ENCODE measurements around the gene NOXA1. TPM values are rescaled to one million over a fixed set of nuclear protein-coding genes. Genes with fewer than 3 reads are reported as not detected.
A peak's percentile ranks its signal among the peaks of the same experiment; 100 is the strongest.
"Not testable (repeated sequence)": the region's sequence is repeated elsewhere in the genome, so short reads cannot be mapped to it uniquely, and the experiment has no call there.

The NOXA1 gene
- total RNA-seq = 0.11 and 0.66 TPM in 2 replicates

DNA sequence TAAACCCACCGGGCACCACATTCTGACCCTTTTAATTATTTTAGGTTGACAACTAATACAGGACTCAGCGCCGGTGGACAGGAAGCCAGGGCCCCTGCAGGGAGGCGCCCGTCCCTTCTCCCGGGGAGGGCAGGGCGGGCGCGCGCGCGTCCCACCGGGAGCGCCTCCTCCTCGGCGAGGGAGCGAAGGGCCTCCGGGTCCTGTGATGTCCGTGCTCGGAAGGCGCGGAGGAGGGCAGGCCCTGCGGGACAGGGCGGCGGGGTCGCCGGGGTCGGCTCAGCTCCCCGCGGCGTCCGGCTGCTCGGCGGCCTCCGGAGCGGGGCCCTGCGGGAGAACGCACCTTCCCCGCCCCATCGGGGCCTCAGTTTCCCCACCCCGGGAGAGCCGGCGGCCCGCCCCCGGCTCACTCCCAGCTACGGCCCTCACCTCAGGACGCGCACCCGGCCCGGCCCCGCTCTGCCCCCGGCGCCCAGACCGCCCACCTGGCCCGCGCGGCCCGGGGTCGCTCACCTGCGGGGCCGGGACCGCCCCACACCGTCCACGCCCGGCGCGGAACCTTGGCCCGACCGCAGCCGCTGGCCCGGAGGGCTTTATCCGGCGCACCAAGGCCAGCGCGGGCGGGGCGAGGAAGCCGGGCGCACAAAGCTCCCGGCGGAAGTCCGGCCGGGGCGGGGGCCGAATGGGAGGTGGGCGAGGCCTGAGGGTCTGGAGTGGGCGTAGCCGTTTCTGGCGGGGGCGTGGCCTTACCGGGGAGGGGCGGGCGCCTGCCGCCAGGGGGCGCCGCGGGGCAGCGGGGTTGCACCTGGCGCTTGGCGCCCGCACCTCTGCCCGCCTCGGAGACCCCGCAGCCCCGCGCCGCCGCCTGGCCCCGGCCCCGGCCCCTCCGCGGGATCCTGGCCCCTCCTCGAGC lies at the start of gene NOXA1, which contains the start of gene EXD3:
Gene NOXA1 (plus strand): TSS at position 790 of the 910 bp plus-strand sequence. CDS start 137 bp downstream, outside the sequence.
Gene EXD3 (minus strand): TSS at position 559 of the 910 bp plus-strand sequence. CDS start 27,805 bp downstream, outside the sequence.
- DNase-seq (ENCODE audit: low read depth, low spot score) = peak; percentile 63

- no peak for DNase-seq (ENCODE audit: low read depth, low spot score)
Measured at GRCh38 chr9:137373611-137373980, 49.6 kb upstream of the NOXA1 start.

- DNase-seq (ENCODE audit: low read depth, low spot score) = no peak
Measured at GRCh38 chr9:137374131-137374845, 48.9 kb upstream of the NOXA1 start.

DNA sequence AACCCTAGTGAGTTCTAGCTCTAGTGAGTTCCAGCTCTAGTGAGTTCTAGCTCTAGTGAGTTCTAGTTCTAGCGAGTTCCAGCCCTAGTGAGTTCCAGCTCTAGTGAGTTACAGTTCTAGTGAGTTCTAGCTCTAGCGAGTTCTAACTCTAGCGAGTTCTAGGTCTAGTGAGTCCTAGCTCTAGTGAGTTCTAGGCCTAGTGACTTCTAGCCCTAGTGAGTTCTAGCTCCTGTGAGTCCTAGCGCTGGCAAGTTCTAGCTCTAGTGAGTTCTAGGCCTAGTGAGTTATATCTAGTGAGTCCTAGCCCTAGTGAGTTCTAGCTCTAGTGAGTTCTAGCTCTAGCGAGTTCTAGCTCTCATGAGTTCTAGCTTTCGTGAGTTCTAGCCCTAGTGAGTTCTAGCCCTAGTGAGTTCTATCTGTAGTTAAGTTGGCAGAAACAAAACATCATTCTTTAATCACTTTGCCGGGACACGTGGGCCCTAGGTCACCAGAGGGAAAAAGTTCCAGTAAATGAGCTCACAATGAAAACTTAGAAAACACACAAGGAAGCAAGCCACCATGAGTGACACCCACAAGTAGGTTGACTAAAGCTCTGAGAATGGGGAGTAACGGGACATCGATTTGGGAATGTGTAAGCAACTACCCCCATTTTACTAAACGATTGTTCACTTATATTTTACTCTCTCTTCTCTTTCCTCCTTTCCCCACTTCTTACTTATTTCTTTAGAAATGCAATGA lies 47.7 kb upstream of the NOXA1 start:
- DNase-seq (ENCODE audit: low read depth, low spot score) = no peak

- DNase-seq (ENCODE audit: low read depth, low spot score) = no peak
Measured at GRCh38 chr9:137376386-137376785, 46.8 kb upstream of the NOXA1 start.

- DNase-seq (ENCODE audit: low read depth, low spot score) = not testable (repeated sequence)
Measured at GRCh38 chr9:137378688-137379410, 44.3 kb upstream of the NOXA1 start.

DNA sequence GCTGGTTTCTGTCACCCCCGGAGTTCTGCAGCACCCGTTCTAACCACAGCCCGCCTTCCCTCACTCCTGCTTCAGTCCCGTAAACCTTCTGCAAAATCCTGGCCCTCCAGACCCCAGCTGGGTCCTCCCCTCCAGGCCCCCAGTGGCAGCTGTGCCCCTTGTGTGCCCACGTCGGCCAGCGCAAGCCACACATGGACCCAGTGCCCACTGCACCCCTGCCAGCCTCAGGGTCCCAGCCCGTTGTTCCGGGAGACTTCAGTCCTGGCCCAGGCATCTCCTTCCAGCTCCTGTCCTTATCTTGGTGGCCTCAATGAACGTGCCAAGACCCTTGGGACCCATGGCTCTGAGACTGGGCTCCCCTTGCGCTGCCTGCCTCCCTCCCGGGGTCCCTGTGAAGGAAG lies 43.4 kb upstream of the NOXA1 start:
- DNase-seq (ENCODE audit: low read depth, low spot score) = no peak

DNA sequence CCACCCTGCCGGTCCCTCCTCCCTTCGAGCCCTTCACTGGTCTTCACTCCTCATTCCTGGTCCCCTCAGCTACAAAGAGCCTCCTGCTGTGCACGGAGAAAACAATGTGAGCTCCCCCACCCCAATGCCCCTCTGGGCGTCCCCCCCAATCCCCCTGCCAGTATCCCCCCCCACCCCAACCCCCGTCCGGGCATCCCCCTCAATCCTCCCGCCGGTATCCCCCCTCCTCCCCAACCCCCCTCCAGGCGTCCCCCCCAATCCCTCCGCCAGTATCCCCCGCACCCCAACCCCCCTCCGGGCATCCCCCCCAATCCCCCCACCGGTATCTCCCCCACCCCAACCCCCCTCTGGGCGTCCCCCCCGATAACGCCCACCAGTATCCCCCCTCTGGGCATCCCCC lies 43.0 kb upstream of the NOXA1 start:
- DNase-seq (ENCODE audit: low read depth, low spot score) = no peak

GRCh38 chr9:137380606-137381005 lies 42.6 kb upstream of the NOXA1 start:
- DNase-seq (ENCODE audit: low read depth, low spot score) = no peak

GRCh38 chr9:137381501-137382443 lies 41.4 kb upstream of the NOXA1 start:
- DNase-seq (ENCODE audit: low read depth, low spot score) = no peak

DNA sequence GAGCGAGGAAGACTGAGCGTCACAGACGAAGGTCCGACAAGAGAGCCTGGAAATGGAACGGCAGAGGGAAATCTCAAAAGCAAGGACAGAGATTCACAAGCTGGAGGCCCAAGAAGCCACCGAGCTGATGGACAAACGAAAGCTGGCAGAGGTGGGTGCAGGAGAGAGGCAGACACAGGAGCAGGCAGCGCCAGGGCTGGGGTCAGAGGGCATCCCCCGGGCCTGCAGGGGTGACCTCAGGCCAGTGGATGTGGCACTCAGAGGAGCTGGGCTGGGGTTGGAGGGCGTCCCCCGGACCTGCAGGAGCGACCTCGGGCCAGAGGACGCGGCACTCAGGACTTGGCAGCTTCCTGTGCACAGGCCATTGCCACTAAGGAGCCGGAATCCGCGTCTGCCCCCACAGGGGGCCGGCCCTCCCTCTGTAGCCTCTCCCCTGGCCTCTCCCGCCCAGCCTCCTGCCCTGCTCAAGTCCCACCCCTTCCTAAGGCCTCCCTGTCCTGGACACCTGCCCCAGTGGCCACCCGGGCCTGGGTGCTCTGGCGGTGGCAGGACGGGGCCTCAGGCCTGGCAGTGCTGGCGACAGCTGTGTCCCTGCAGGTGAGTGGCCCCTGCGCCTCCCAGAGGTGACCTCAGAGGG lies 40.6 kb upstream of the NOXA1 start:
- no peak for DNase-seq (ENCODE audit: low read depth, low spot score)

GRCh38 chr9:137383081-137383783 lies 40.0 kb upstream of the NOXA1 start:
- no peak for DNase-seq (ENCODE audit: low read depth, low spot score)

- no peak for DNase-seq (ENCODE audit: low read depth, low spot score)
Measured at GRCh38 chr9:137383784-137384756, 39.1 kb upstream of the NOXA1 start.

DNA sequence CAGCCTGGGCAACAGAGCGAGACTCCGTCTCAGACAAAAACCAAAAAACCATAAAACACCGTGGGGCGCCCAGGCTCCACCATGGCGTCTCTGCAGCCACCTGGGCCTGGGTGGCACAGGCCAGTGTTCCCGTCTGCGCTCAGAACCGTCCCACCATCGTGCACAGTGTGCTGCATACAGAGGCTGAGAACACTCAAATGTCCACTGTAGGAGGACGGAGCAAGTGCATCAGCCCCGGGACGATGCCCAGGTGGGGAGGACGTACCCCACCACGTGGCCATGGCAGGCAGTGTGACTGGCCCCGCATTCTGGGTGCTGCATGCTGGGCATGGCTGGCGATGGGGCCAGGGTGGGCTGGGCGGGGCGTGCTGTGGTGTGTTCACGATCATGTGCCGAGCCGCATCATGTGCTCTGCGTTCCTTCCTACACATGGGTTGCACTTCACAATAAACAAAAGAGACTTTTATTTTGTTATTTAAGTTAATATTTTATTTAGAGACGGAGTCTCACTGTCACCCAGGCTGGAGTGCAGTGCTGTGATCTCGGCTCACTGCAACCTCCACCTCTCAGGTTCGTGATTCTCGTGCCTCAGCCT lies 38.0 kb upstream of the NOXA1 start:
- no peak for DNase-seq (ENCODE audit: low read depth, low spot score)

DNA sequence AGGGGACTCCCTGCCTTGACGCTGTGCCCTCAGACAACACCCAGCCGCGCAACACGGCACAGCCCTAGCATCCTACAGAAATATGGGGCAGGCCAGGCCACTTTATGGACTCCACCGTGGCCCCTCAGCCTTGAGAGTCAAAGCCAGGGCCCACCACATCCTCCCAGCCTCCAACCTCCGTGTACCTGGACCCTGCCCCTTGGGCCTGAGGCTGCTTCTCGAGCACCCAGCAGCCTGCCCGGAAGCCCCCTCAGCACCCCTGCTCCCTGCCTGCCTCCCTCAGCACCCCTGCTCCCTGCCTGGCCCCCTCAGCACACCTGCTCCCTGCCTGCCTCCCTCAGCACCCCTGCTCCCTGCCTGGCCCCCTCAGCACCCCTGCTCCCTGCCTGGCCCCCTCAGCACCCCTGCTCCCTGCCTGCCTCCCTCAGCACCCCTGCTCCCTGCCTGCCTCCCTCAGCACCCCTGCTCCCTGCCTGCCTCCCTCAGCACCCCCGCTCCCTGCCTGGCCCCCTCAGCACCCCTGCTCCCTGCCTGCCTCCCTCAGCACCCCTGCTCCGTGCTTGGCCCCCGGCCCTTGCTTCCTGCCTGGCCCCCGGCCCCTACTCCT lies 36.6 kb upstream of the NOXA1 start:
- DNase-seq (ENCODE audit: low read depth, low spot score) = not testable (repeated sequence)

DNA sequence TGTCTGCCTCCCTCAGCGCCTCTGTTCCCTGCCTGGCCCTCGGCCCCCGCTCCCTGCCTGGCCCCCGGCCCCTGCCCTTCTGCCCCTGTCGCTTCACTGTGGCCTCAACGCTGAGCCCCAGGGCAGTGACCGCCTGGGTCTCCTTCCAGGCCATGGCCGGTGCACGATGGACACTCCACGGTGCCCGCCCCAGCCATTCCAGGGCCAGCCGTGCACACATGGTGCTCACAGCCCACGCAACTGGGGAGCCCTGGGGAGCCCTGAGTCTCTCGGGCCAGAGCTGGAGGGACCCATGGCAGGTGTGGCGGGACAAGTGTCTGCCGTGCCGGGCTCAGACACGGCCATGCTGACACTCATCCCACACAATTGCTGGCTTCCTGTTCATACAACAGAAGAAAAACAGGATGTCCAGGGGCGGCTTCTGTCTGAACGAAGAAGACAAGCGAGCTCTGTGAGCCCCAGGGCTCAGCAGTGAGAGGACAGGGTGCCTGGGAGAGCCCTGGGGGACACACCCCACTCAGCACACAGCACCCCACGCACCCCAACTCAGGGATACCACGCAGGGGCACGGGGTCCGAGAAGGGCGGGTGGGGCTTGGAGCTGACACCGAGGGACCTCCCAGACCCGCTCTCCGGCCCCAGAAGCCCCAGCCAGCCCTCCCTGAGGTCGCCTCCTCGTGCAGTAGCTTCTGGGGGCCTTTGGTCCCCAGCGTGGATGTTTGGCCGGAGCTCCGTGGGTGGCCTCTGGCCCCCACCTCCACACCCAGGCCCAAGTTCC lies 35.9 kb upstream of the NOXA1 start:
- peak; percentile 33 for DNase-seq (ENCODE audit: low read depth, low spot score)

All from pulmonary artery endothelial cell (primary cell).